DOHH2 (cell line): ENCODE results near the gene SAV1.

Source experiments
- H3F3A ChIP-seq: fragments of 200-600 bp; sonication (generic), shearing (Covaris generic); 2 replicates; pipeline ENCODE4 v1.6.0; 2016; ENCODE audit warnings: antibody characterized with exemption, mild to moderate bottlenecking; ENCODE audit not compliant: control insufficient read depth, insufficient read depth
- H3K27ac ChIP-seq: fragments of 200-600 bp; sonication (generic); 2 replicates; pipeline ENCODE4 v1.5.1; 2014; ENCODE audit warnings: low read depth, mild to moderate bottlenecking, low read length, moderate library complexity
- H3K27me3 ChIP-seq: fragments of 200-600 bp; sonication (generic); 2 replicates; pipeline ENCODE4 v1.6.1; 2014; ENCODE audit warnings: mild to moderate bottlenecking, low read length, mixed read lengths; ENCODE audit not compliant: control insufficient read depth
- H3K36me3 ChIP-seq: fragments of 200-600 bp; sonication (generic); 2 replicates; pipeline ENCODE4 v1.6.1; 2014; ENCODE audit warnings: mild to moderate bottlenecking, low read length, moderate library complexity, mixed read lengths; ENCODE audit not compliant: control insufficient read depth
- H3K4me1 ChIP-seq: fragments of 200-600 bp; sonication (generic); 2 replicates; pipeline ENCODE4 v1.6.1; 2014; ENCODE audit warnings: mild to moderate bottlenecking, low read length, mixed read lengths; ENCODE audit not compliant: control insufficient read depth
- H3K4me2 ChIP-seq: fragments of 200-600 bp; sonication (generic); 2 replicates; pipeline ENCODE4 v1.6.0; 2014; ENCODE audit warnings: mild to moderate bottlenecking, low read length, moderate library complexity
- H3K4me3 ChIP-seq: fragments of 200-600 bp; sonication (generic); 2 replicates; pipeline ENCODE4 v1.5.1; 2014; ENCODE audit warnings: mild to moderate bottlenecking, low read length, mixed read lengths
- H3K79me2 ChIP-seq: fragments of 200-600 bp; sonication (generic); 2 replicates; pipeline ENCODE4 v1.6.1; 2014; ENCODE audit warnings: mild to moderate bottlenecking, low read length, mixed read lengths; ENCODE audit not compliant: control insufficient read depth
- H3K9me2 ChIP-seq: fragments of 200-600 bp; sonication (generic); replicated peaks from 2 replicates; pipeline ENCODE4 v1.6.1; 2014; ENCODE audit warnings: mild to moderate bottlenecking, low read length, mixed read lengths; ENCODE audit not compliant: control insufficient read depth
- H3K9me3 ChIP-seq: fragments of 200-600 bp; sonication (generic); 2 replicates; pipeline ENCODE4 v1.6.1; 2014; ENCODE audit warnings: antibody characterized with exemption, low read length, mixed read lengths; ENCODE audit not compliant: control insufficient read depth, insufficient read depth
- H4K20me1 ChIP-seq: fragments of 200-600 bp; sonication (generic); 2 replicates; pipeline ENCODE4 v1.6.0; 2014; ENCODE audit warnings: low read depth, mild to moderate bottlenecking, antibody characterized with exemption, low read length, moderate library complexity; ENCODE audit not compliant: control insufficient read depth, insufficient read depth
- CTCF ChIP-seq: fragments of 200-600 bp; sonication (generic); IDR thresholded peaks from one replicate; pipeline ENCODE4 v1.5.1; 2014; ENCODE audit warnings: antibody characterized with exemption, mild to moderate bottlenecking, low read depth, low read length; ENCODE audit not compliant: poor library complexity, severe bottlenecking
- EZH2phosphoT487 ChIP-seq: fragments of 200-600 bp; sonication (generic); IDR thresholded peaks from 2 replicates; pipeline ENCODE4 v1.6.1; 2017; ENCODE audit warnings: borderline replicate concordance, mild to moderate bottlenecking, antibody characterized with exemption, low read length, moderate library complexity, mixed read lengths

SAV1 gene

GRCh38 chr14:50622978-50623377 lies 45.1 kb downstream of the SAV1 start:
- Histone ChIP-seq H4K20me1 (no peaks in the 10 kb centered on the region), H3K4me1 (no peaks in the 10 kb centered on the region), H3K36me3 (no peaks in the 10 kb centered on the region), H3K79me2 (no peaks in the 10 kb centered on the region), H3K9me2 (no peaks in the 10 kb centered on the region), H3F3A (no peaks in the 10 kb centered on the region), H3K4me2 (no peak overlapping the region), H3K9me3 (no peaks in the 10 kb centered on the region), H3K4me3 (no peak overlapping the region), H3K27me3 (no peaks in the 10 kb centered on the region), H3K27ac (no peak overlapping the region)
- TF ChIP-seq EZH2phosphoT487: no peak
- no peak for TF ChIP-seq CTCF

- Histone ChIP-seq H3K9me3 (no peaks in the 10 kb centered on the region), H3K4me1 (no peaks in the 10 kb centered on the region), H3K27me3 (0 out of 2 replicates have a peak, but pooled peaks cover 3% of the 10 kb centered on the region), H3K27ac (no peak overlapping the region), H3K4me3 (no peak overlapping the region), H3K79me2 (no peaks in the 10 kb centered on the region), H3K9me2 (no peaks in the 10 kb centered on the region), H3K36me3 (no peaks in the 10 kb centered on the region), H4K20me1 (no peaks in the 10 kb centered on the region), H3K4me2 (no peak overlapping the region), H3F3A (no peaks in the 10 kb centered on the region)
- no peak for TF ChIP-seq EZH2phosphoT487
- no peak for TF ChIP-seq CTCF
These were observed 47.8 kb downstream of the SAV1 start for GRCh38 chr14:50620341-50620740.

DNA sequence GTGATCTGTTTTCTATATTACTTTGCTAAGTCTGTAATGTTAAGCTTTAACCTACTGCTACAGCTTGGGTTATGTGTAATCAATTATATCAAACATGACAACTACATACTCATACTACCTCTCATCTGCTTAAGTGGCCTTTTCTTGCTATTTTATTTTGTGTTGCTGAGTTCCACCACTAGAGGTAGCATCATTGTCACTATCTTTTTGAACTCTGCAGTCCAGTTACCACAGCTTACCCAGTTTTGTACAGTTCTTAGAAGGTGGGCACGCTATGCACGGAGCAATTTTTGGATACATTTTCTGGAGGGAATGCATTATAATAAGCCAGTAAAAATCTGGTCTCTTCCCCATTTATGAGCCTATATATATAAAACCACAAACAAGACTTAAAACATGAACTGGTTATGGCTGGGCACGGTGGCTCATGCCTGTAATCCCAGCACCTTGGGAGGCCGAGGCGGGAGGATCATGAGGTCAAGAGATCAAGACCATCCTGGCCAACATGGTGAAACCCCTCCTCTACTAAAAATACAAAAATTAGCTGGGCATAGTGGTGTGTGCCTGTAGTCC lies 48.5 kb downstream of the SAV1 start:
- no peak overlapping the region for H3K27ac ChIP-seq
- H3K4me2 ChIP-seq: no peak overlapping the region
- H3K36me3 ChIP-seq: no peaks in the 10 kb centered on the region
- H3K9me2 ChIP-seq: no peaks in the 10 kb centered on the region
- no peaks in the 10 kb centered on the region for H3F3A ChIP-seq
- no peaks in the 10 kb centered on the region for H3K4me1 ChIP-seq
- H4K20me1 ChIP-seq: no peaks in the 10 kb centered on the region
- no peak for TF ChIP-seq EZH2phosphoT487
- peak; percentile 70 for TF ChIP-seq CTCF
- no peaks in the 10 kb centered on the region for H3K9me3 ChIP-seq
- 0 out of 2 replicates have a peak, but pooled peaks cover 3% of the 10 kb centered on the region for H3K27me3 ChIP-seq
- H3K4me3 ChIP-seq: no peak overlapping the region
- no peaks in the 10 kb centered on the region for H3K79me2 ChIP-seq
